Measurements from ENCODE around the gene PGLYRP4. TPM values are rescaled to one million over a fixed set of nuclear protein-coding genes. Genes with fewer than 3 reads are reported as not detected.

The PGLYRP4 gene
- total RNA-seq, 2 donors from 2014 or later, result not detected

DNA sequence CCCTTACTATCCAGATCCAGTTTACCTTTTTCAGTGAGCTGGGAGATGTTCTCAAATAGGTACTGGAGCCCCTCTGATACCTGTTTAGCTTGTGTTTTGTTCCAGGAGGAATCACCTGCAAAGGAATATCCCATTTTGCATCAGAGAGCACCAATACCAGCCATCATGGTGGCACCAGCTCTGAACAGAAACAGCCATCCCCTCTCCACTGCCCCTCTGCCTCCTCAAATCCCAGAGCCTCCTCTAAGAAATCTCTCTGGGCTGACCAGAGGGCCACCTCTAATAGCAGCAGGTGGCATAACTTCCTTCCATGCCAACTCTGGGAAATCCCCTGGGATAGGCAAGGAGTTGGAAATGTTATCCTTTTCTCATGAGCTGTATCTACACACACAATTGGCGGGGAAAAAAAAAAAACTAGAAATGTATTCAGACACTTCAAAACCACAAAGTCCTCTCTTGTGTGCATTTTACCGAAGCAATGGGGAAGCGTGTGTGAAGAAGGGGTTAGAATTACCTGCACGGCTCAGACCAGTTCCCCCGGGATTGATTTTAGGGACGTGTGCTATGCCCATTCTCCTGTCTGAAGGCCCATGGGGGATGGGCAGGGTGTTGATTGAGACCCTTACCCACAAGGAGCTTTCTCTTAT lies 2.4 kb downstream of the PGLYRP4 start:
- Histone ChIP-seq H3K9me3 (ENCODE audit: control insufficient read depth, low read length) (no peaks in the 10 kb centered on the region), H3K27me3 (ENCODE audit: control insufficient read depth, insufficient read depth, low read length, poor library complexity, severe bottlenecking) (no peaks in the 10 kb centered on the region), H3K27ac (ENCODE audit: low read depth, low read length) (no peak overlapping the region), H3K4me1 (ENCODE audit: control insufficient read depth, insufficient read depth, low read length) (peaks cover 12% of the 10 kb centered on the region), H3K36me3 (ENCODE audit: control insufficient read depth, insufficient read depth, low read length) (no peaks in the 10 kb centered on the region), H3K9ac (ENCODE audit: extremely low read depth, low read length, poor library complexity, severe bottlenecking) (no peak overlapping the region), H3K4me3 (ENCODE audit: low read length) (no peak overlapping the region)
- H3K4me1 Mint-ChIP-seq, result peaks cover 46% of the 10 kb centered on the region
- TF ChIP-seq, protein P1, sequence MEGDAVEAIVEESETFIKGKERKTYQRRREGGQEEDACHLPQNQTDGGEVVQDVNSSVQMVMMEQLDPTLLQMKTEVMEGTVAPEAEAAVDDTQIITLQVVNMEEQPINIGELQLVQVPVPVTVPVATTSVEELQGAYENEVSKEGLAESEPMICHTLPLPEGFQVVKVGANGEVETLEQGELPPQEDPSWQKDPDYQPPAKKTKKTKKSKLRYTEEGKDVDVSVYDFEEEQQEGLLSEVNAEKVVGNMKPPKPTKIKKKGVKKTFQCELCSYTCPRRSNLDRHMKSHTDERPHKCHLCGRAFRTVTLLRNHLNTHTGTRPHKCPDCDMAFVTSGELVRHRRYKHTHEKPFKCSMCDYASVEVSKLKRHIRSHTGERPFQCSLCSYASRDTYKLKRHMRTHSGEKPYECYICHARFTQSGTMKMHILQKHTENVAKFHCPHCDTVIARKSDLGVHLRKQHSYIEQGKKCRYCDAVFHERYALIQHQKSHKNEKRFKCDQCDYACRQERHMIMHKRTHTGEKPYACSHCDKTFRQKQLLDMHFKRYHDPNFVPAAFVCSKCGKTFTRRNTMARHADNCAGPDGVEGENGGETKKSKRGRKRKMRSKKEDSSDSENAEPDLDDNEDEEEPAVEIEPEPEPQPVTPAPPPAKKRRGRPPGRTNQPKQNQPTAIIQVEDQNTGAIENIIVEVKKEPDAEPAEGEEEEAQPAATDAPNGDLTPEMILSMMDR (conservative IDR thresholded peaks at IDR 0.05), result no peak
- H3K9me3 Mint-ChIP-seq, result no peaks in the 10 kb centered on the region
- H3K4me3 Mint-ChIP-seq, result no peak overlapping the region
- DNase-seq, result peak; percentile 17
- no peak overlapping the region for H3K27ac Mint-ChIP-seq
- H3K36me3 Mint-ChIP-seq (ENCODE audit: low read depth), result no peaks in the 10 kb centered on the region
- peaks cover 20% of the 10 kb centered on the region for H3K27me3 Mint-ChIP-seq (ENCODE audit: insufficient read depth)
- 86 to 87% methylated on average over 3 to 6 of the region's 6 CpGs for WGBS, 2 experiments (ENCODE audit: insufficient coverage in 1 of 2, insufficient read length in 1 of 2)

- Mint-ChIP-seq H3K27me3 (ENCODE audit: insufficient read depth) (peaks cover 20% of the 10 kb centered on the region), H3K4me3 (no peak overlapping the region), H3K36me3 (ENCODE audit: low read depth) (no peaks in the 10 kb centered on the region), H3K27ac (no peak overlapping the region), H3K9me3 (no peaks in the 10 kb centered on the region), H3K4me1 (peaks cover 39% of the 10 kb centered on the region)
- Histone ChIP-seq H3K36me3 (ENCODE audit: control insufficient read depth, insufficient read depth, low read length) (no peaks in the 10 kb centered on the region), H3K4me3 (ENCODE audit: low read length) (no peak overlapping the region), H3K27me3 (ENCODE audit: control insufficient read depth, insufficient read depth, low read length, poor library complexity, severe bottlenecking) (no peaks in the 10 kb centered on the region), H3K4me1 (ENCODE audit: control insufficient read depth, insufficient read depth, low read length) (peaks cover 12% of the 10 kb centered on the region), H3K27ac (ENCODE audit: low read depth, low read length) (no peak overlapping the region), H3K9me3 (ENCODE audit: control insufficient read depth, low read length) (no peaks in the 10 kb centered on the region), H3K9ac (ENCODE audit: extremely low read depth, low read length, poor library complexity, severe bottlenecking) (no peak overlapping the region)
- TF ChIP-seq, protein P1 (conservative IDR thresholded peaks at IDR 0.05), result no peak
- WGBS, 2 experiments (ENCODE audit: insufficient coverage in 1 of 2, insufficient read length in 1 of 2), result 91 to 98% methylated on average over 10 to 14 of the region's 14 CpGs
- no peak for DNase-seq
These were observed 3.2 kb downstream of the PGLYRP4 start for GRCh38 chr1:153345187-153346076.

DNA sequence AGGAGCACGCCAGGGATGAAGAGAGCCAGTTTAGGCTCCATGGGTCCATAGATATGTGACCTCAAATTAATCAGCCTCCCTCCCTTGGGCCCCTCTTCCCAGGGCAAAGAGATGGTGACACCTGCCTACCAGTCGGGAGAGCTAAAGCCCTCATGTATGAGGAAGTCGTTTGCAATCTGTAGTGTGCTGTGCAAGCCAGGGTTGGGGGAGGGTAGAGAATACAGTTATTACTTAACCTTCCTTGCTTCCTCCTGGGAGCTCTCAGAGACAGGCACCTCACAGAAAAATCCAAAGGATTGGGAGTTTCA lies 4.0 kb downstream of the PGLYRP4 start:
- no peak for DNase-seq
- Histone ChIP-seq H3K9ac (ENCODE audit: extremely low read depth, low read length, poor library complexity, severe bottlenecking) (no peak overlapping the region), H3K36me3 (ENCODE audit: control insufficient read depth, insufficient read depth, low read length) (no peaks in the 10 kb centered on the region), H3K4me3 (ENCODE audit: low read length) (no peak overlapping the region), H3K27ac (ENCODE audit: low read depth, low read length) (no peak overlapping the region), H3K9me3 (ENCODE audit: control insufficient read depth, low read length) (no peaks in the 10 kb centered on the region), H3K27me3 (ENCODE audit: control insufficient read depth, insufficient read depth, low read length, poor library complexity, severe bottlenecking) (no peaks in the 10 kb centered on the region), H3K4me1 (ENCODE audit: control insufficient read depth, insufficient read depth, low read length) (peaks cover 15% of the 10 kb centered on the region)
- Mint-ChIP-seq H3K27ac (no peak overlapping the region), H3K4me1 (peaks cover 33% of the 10 kb centered on the region), H3K36me3 (ENCODE audit: low read depth) (no peaks in the 10 kb centered on the region), H3K4me3 (no peak overlapping the region), H3K27me3 (ENCODE audit: insufficient read depth) (peaks cover 14% of the 10 kb centered on the region), H3K9me3 (no peaks in the 10 kb centered on the region)
- TF ChIP-seq, protein P1 (conservative IDR thresholded peaks at IDR 0.05), result no peak
- WGBS, 2 experiments (ENCODE audit: insufficient coverage in 1 of 2, insufficient read length in 1 of 2), result 83 to 91% methylated on average over 1 to 3 of the region's 3 CpGs

Data from endodermal cell (in vitro differentiated cells).